ENCODE results near the gene TSPO.

TSPO gene

GRCh38 chr22:43171607-43172006 lies 20.2 kb downstream of the TSPO start:
- H3K9ac ChIP-seq (ENCODE audit: low read depth, low read length), result no peak overlapping the region
- no peaks in the 10 kb centered on the region for H3K27me3 ChIP-seq (ENCODE audit: insufficient read depth, low read length)
- no peaks in the 10 kb centered on the region for H3K9me3 ChIP-seq (ENCODE audit: insufficient read depth, low read depth, low read length)
- H3K4me1 ChIP-seq (ENCODE audit: insufficient read depth, low read length), result no peaks in the 10 kb centered on the region
- H3K27ac ChIP-seq (ENCODE audit: low read depth, low read length), result no peak overlapping the region
- no peak overlapping the region for H3K4me3 ChIP-seq (ENCODE audit: low read length)
- H3K36me3 ChIP-seq (ENCODE audit: insufficient read depth, low read length), result peaks cover 89% of the 10 kb centered on the region
- 95% methylated on average over 12 of the region's 12 CpGs for WGBS

GRCh38 chr22:43172191-43172590 lies 20.8 kb downstream of the TSPO start:
- H3K9ac ChIP-seq (ENCODE audit: low read depth, low read length), result no peak overlapping the region
- H3K36me3 ChIP-seq (ENCODE audit: insufficient read depth, low read length), result peaks cover 93% of the 10 kb centered on the region
- H3K9me3 ChIP-seq (ENCODE audit: insufficient read depth, low read depth, low read length), result no peaks in the 10 kb centered on the region
- WGBS, result 96% methylated on average over 19 of the region's 19 CpGs
- no peak overlapping the region for H3K4me3 ChIP-seq (ENCODE audit: low read length)
- H3K27ac ChIP-seq (ENCODE audit: low read depth, low read length), result no peak overlapping the region
- no peaks in the 10 kb centered on the region for H3K27me3 ChIP-seq (ENCODE audit: insufficient read depth, low read length)
- no peaks in the 10 kb centered on the region for H3K4me1 ChIP-seq (ENCODE audit: insufficient read depth, low read length)

DNA sequence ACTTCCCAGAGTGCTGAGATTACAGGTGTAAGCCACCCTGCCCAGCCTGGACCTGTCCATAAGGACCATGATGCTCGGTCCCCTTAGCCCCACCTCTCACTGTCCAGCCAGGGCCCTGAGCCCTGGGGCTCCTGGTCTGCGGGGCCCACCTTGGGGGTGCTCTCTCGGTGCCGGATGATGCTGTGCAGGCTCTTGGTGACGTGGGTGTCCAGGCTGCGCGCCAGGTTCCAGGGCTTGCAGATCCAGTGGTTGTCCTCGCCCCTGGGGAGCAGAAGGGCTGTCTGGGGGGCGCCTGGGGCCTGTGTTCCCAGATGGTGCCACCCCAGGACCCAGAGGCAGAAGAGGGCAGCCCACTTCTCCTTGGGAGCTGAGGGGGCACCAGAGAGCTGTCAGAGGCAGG lies 22.2 kb downstream of the TSPO start:
- peaks cover 90% of the 10 kb centered on the region for H3K36me3 ChIP-seq (ENCODE audit: insufficient read depth, low read length)
- 94% methylated on average over 9 of the region's 9 CpGs for WGBS
- no peak overlapping the region for H3K27ac ChIP-seq (ENCODE audit: low read depth, low read length)
- H3K27me3 ChIP-seq (ENCODE audit: insufficient read depth, low read length), result no peaks in the 10 kb centered on the region
- H3K4me1 ChIP-seq (ENCODE audit: insufficient read depth, low read length), result no peaks in the 10 kb centered on the region
- no peaks in the 10 kb centered on the region for H3K9me3 ChIP-seq (ENCODE audit: insufficient read depth, low read depth, low read length)
- H3K4me3 ChIP-seq (ENCODE audit: low read length), result no peak overlapping the region
- no peak overlapping the region for H3K9ac ChIP-seq (ENCODE audit: low read depth, low read length)

- H3K9me3 ChIP-seq (ENCODE audit: insufficient read depth, low read depth, low read length), result no peaks in the 10 kb centered on the region
- no peak overlapping the region for H3K27ac ChIP-seq (ENCODE audit: low read depth, low read length)
- no peaks in the 10 kb centered on the region for H3K27me3 ChIP-seq (ENCODE audit: insufficient read depth, low read length)
- H3K4me1 ChIP-seq (ENCODE audit: insufficient read depth, low read length), result no peaks in the 10 kb centered on the region
- H3K36me3 ChIP-seq (ENCODE audit: insufficient read depth, low read length), result peaks cover 90% of the 10 kb centered on the region
- WGBS, result 96% methylated on average over 39 of the region's 39 CpGs
- H3K4me3 ChIP-seq (ENCODE audit: low read length), result no peak overlapping the region
- no peak overlapping the region for H3K9ac ChIP-seq (ENCODE audit: low read depth, low read length)
These were observed 22.8 kb downstream of the TSPO start for GRCh38 chr22:43173976-43174720.

GRCh38 chr22:43174941-43175531 lies 23.7 kb downstream of the TSPO start:
- H3K4me3 ChIP-seq (ENCODE audit: low read length), result no peak overlapping the region
- H3K36me3 ChIP-seq (ENCODE audit: insufficient read depth, low read length), result peaks cover 91% of the 10 kb centered on the region
- no peak overlapping the region for H3K27ac ChIP-seq (ENCODE audit: low read depth, low read length)
- H3K9me3 ChIP-seq (ENCODE audit: insufficient read depth, low read depth, low read length), result no peaks in the 10 kb centered on the region
- WGBS, result 93% methylated on average over 9 of the region's 9 CpGs
- no peaks in the 10 kb centered on the region for H3K27me3 ChIP-seq (ENCODE audit: insufficient read depth, low read length)
- H3K4me1 ChIP-seq (ENCODE audit: insufficient read depth, low read length), result no peaks in the 10 kb centered on the region
- H3K9ac ChIP-seq (ENCODE audit: low read depth, low read length), result no peak overlapping the region

GRCh38 chr22:43176090-43176489 lies 24.7 kb downstream of the TSPO start:
- H3K36me3 ChIP-seq (ENCODE audit: insufficient read depth, low read length), result peaks cover 92% of the 10 kb centered on the region
- no peak overlapping the region for H3K4me3 ChIP-seq (ENCODE audit: low read length)
- no peaks in the 10 kb centered on the region for H3K27me3 ChIP-seq (ENCODE audit: insufficient read depth, low read length)
- no peak overlapping the region for H3K27ac ChIP-seq (ENCODE audit: low read depth, low read length)
- H3K4me1 ChIP-seq (ENCODE audit: insufficient read depth, low read length), result no peaks in the 10 kb centered on the region
- WGBS, result 94% methylated on average over 15 of the region's 15 CpGs
- H3K9ac ChIP-seq (ENCODE audit: low read depth, low read length), result no peak overlapping the region
- H3K9me3 ChIP-seq (ENCODE audit: insufficient read depth, low read depth, low read length), result no peaks in the 10 kb centered on the region

GRCh38 chr22:43177479-43177878 lies 26.1 kb downstream of the TSPO start:
- Histone ChIP-seq H3K27me3 (ENCODE audit: insufficient read depth, low read length) (no peaks in the 10 kb centered on the region), H3K36me3 (ENCODE audit: insufficient read depth, low read length) (peaks cover 92% of the 10 kb centered on the region), H3K9me3 (ENCODE audit: insufficient read depth, low read depth, low read length) (no peaks in the 10 kb centered on the region), H3K27ac (ENCODE audit: low read depth, low read length) (no peak overlapping the region), H3K4me1 (ENCODE audit: insufficient read depth, low read length) (no peaks in the 10 kb centered on the region), H3K4me3 (ENCODE audit: low read length) (no peak overlapping the region), H3K9ac (ENCODE audit: low read depth, low read length) (no peak overlapping the region)
- WGBS, result 90% methylated on average over 7 of the region's 7 CpGs

DNA sequence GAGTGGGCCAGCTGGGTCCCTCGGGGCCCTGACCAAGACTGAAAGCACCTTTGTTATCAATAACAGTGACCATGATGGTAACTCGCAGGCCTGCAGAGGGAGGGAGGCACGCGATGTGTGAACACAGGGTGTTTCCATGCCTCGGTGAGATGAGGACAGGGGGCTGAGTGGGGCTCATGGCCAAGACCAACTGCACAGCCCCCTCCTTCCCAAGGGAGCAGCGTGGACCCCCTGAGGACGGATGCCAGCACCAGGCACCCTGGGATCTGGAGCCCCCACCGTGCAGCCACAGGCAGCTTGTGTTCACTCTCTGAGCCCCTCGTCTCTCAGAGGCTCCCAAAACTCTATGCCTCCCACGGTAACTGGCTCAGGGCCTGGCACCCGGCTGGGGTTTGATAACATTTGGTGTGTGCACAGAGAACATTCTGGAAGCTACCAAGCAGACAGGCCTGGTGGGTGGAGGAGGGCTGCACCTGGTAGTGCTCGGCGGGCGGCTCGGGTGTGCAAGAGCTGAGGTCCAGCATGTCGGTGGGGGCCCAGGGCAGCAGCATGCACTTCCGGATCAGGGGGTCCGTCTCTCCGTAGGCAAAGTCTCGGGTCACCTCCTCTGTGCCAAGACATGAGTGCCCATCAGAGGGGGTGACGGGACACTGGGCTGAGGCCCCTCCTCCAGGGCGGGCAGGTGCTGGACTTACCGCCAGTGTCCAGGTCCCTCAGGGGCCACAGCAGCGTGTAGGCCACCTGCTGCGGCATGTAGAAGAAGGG lies 28.0 kb downstream of the TSPO start:
- WGBS, result 98% methylated on average over 25 of the region's 25 CpGs
- peaks cover 3% of the 10 kb centered on the region; the same call in 1 of the 2 replicates for H3K4me1 ChIP-seq (ENCODE audit: insufficient read depth, low read length)
- H3K27ac ChIP-seq (ENCODE audit: low read depth, low read length), result no peak overlapping the region
- H3K9ac ChIP-seq (ENCODE audit: low read depth, low read length), result no peak overlapping the region
- peaks cover 86% of the 10 kb centered on the region for H3K36me3 ChIP-seq (ENCODE audit: insufficient read depth, low read length)
- H3K4me3 ChIP-seq (ENCODE audit: low read length), result no peak overlapping the region
- no peaks in the 10 kb centered on the region for H3K9me3 ChIP-seq (ENCODE audit: insufficient read depth, low read depth, low read length)
- H3K27me3 ChIP-seq (ENCODE audit: insufficient read depth, low read length), result no peaks in the 10 kb centered on the region

GRCh38 chr22:43179911-43180195 lies 28.5 kb downstream of the TSPO start:
- WGBS, result 96% methylated on average over 15 of the region's 15 CpGs
- H3K36me3 ChIP-seq (ENCODE audit: insufficient read depth, low read length), result peaks cover 84% of the 10 kb centered on the region

DNA sequence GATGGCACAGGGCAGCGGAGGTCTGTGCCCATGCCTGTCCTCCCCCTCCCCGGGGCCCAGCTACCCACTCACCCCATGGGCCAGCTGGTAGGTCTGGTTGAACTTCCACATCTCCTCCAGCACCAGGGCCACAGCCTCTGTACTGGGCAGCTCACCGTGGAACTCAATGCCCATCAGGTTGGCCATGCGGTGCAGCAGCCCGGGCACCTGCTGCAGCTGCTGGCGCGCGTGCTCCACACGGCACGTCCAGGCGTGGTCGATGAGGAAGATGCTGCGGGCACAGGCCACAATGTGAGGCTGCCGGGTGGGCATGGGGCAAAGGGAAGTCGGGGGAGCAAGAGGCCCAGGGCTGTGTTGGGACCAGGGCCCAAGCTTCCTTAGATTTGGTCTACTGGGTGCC lies 29.3 kb downstream of the TSPO start:
- Histone ChIP-seq H3K4me1 (ENCODE audit: insufficient read depth, low read length) (peaks cover 11% of the 10 kb centered on the region), H3K36me3 (ENCODE audit: insufficient read depth, low read length) (peaks cover 76% of the 10 kb centered on the region), H3K27me3 (ENCODE audit: insufficient read depth, low read length) (no peaks in the 10 kb centered on the region), H3K9me3 (ENCODE audit: insufficient read depth, low read depth, low read length) (no peaks in the 10 kb centered on the region), H3K9ac (ENCODE audit: low read depth, low read length) (no peak overlapping the region), H3K4me3 (ENCODE audit: low read length) (no peak overlapping the region), H3K27ac (ENCODE audit: low read depth, low read length) (no peak overlapping the region)
- WGBS, result 96% methylated on average over 15 of the region's 15 CpGs

More at GRCh38 chr22:43179911-43180195, 28.5 kb downstream of the TSPO start:
- no peaks in the 10 kb centered on the region for H3K9me3 ChIP-seq (ENCODE audit: insufficient read depth, low read depth, low read length)
- no peak overlapping the region for H3K4me3 ChIP-seq (ENCODE audit: low read length)
- no peak overlapping the region for H3K27ac ChIP-seq (ENCODE audit: low read depth, low read length)
- no peaks in the 10 kb centered on the region for H3K27me3 ChIP-seq (ENCODE audit: insufficient read depth, low read length)
- H3K4me1 ChIP-seq (ENCODE audit: insufficient read depth, low read length), result peaks cover 6% of the 10 kb centered on the region; the same call in 1 of the 2 replicates
- H3K9ac ChIP-seq (ENCODE audit: low read depth, low read length), result no peak overlapping the region

DNA sequence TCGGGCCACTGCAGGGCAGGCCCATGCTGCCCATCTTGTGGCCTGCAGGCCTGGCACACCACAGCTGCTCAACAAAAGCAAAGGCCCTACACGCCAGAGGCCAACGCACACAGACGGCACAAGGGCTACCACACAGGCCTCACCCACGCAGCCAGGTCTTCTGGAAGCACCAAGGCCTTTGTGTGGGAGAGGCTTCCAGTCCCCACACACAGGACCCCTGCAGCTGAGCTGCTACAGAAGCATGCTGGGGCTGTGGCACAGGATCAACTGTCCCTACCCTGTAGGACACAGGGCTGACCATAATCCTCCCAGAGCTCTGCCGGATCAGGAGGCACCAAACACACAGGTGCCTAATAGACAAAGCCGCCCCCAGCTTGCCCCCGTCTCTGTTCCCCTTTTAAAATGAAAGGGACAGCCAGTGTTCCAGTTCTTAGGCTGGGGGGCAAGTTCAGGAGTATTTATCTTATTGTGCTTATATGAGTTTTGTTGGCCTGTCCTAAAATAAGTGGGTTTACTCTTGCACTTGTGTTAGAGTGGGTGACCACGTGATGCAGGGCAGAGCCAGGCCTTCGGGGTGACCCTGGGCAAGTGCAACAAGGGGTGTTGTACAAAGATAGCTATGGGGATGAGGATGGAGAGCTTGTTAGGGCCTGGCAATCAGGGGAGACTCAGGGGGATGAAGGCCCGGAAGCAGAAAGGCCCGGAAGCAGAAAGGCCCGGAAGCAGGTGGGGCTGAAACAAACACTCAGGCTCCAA lies 30.1 kb downstream of the TSPO start:
- Histone ChIP-seq H3K27ac (ENCODE audit: low read depth, low read length) (no peak overlapping the region), H3K36me3 (ENCODE audit: insufficient read depth, low read length) (peaks cover 67% of the 10 kb centered on the region)

More for the DNA sequence above, 30.1 kb downstream of the TSPO start:
- H3K4me1 ChIP-seq (ENCODE audit: insufficient read depth, low read length), result peaks cover 13% of the 10 kb centered on the region
- H3K9ac ChIP-seq (ENCODE audit: low read depth, low read length), result no peak overlapping the region
- 95% methylated on average over 13 of the region's 13 CpGs for WGBS
- no peak overlapping the region for H3K4me3 ChIP-seq (ENCODE audit: low read length)
- H3K9me3 ChIP-seq (ENCODE audit: insufficient read depth, low read depth, low read length), result no peaks in the 10 kb centered on the region
- no peaks in the 10 kb centered on the region for H3K27me3 ChIP-seq (ENCODE audit: insufficient read depth, low read length)
